CD4-positive, alpha-beta T cell (primary cell): ENCODE measurements around the gene FUT8. TPM values are rescaled to one million over a fixed set of nuclear protein-coding genes. Genes with fewer than 3 reads are reported as not detected.

ENCODE experiments used
- ATAC-seq: fragments of 200-7000 bp; cut with Tn5 transposase; one replicate; pipeline ENCODE4 v1.10.0; 2022; ENCODE audit warnings: mild to moderate bottlenecking; ENCODE audit not compliant: poor library complexity
- CTCF ChIA-PET: fragments of 350-600 bp; sonication (Branson Sonifier 250); formaldehyde crosslinking; loops from one replicate; lab custom pipeline; 2021; ENCODE audit warnings: antibody characterized with exemption, inconsistent platforms; lab: Charles Lee
- POLR2A ChIA-PET: fragments of 350-600 bp; sonication (Branson Sonifier 250); formaldehyde crosslinking; loops from one replicate; lab custom pipeline; 2021; ENCODE audit warnings: antibody characterized with exemption, inconsistent platforms; lab: Charles Lee
- DNase-seq, 14 experiments: peaks; one replicate each; pipeline ENCODE4 v3.0.0-alpha.2; 2013 to 2020; ENCODE audit warnings: mixed read lengths in 2 of 14
- H3K27ac ChIP-seq, 2 donors: one replicate each; pipeline versions ENCODE4 v1.5.1 to v1.7.0; 2013; ENCODE audit warnings: low read length in 2 of 2, low read depth in 1 of 2, mild to moderate bottlenecking in 1 of 2
- H3K27me3 ChIP-seq, 2 experiments: 1 replicate in 1 of 2; 2 replicates in 1 of 2; pipeline versions ENCODE4 v1.6.1 to v1.7.0; 2013; ENCODE audit warnings: low read length in 2 of 2, control low read depth in 1 of 2, mild to moderate bottlenecking in 1 of 2, moderate library complexity in 1 of 2; ENCODE audit not compliant: insufficient read depth in 2 of 2, control insufficient read depth in 1 of 2
- H3K36me3 ChIP-seq: one replicate; pipeline ENCODE4 v1.6.1; 2013; ENCODE audit warnings: low read length, control low read depth; ENCODE audit not compliant: insufficient read depth
- H3K4me1 ChIP-seq: one replicate; pipeline ENCODE4 v1.6.1; 2013; ENCODE audit warnings: low read length, control low read depth; ENCODE audit not compliant: insufficient read depth
- H3K4me3 ChIP-seq: one replicate; pipeline ENCODE4 v1.5.1; 2013; ENCODE audit warnings: mild to moderate bottlenecking, low read length, moderate library complexity
- H3K9me3 ChIP-seq, 2 experiments: 1 replicate in 1 of 2; 2 replicates in 1 of 2; pipeline versions ENCODE4 v1.6.1 to v1.7.0; 2013; ENCODE audit warnings: low read length in 2 of 2, mild to moderate bottlenecking in 2 of 2, control low read depth in 1 of 2, moderate library complexity in 1 of 2; ENCODE audit not compliant: control insufficient read depth in 1 of 2, insufficient read depth in 1 of 2
- H3K27ac Mint-ChIP-seq: one replicate; pipeline ENCODE4 v1.8.0; 2020; ENCODE audit warnings: mixed read lengths
- H3K27me3 Mint-ChIP-seq: one replicate; pipeline ENCODE4 v1.8.0; 2021; ENCODE audit warnings: mixed read lengths
- H3K36me3 Mint-ChIP-seq: one replicate; pipeline ENCODE4 v1.8.0; 2021; ENCODE audit warnings: low read depth, mixed read lengths
- H3K4me1 Mint-ChIP-seq: one replicate; pipeline ENCODE4 v1.8.0; 2021; ENCODE audit warnings: low read depth, mixed read lengths
- H3K4me3 Mint-ChIP-seq: one replicate; pipeline ENCODE4 v1.8.0; 2020; ENCODE audit warnings: mild to moderate bottlenecking, mixed read lengths
- H3K9me3 Mint-ChIP-seq: one replicate; pipeline ENCODE4 v1.8.0; 2020; ENCODE audit warnings: mixed read lengths
- intact Hi-C, 2 experiments: fragments of 100-400 bp; cut with DNase I in 1 of 2; cut with micrococcal nuclease in 1 of 2; formaldehyde crosslinking; loops; one replicate each; pipeline versions ENCODE4 v1.15.1 to v1.9.0; 2023 to 2025; cut with DNase I, micrococcal nuclease
- total RNA-seq, 174 experiments: library from RNA in 2 of 174; stranded (reverse) in 2 of 174; gene quantifications; one replicate each; pipeline ENCODE4 v1.2.3 and lab custom pipeline; 2021 to 2026
- TF ChIP-seq, protein P1 (sequence below): fragments of 200-600 bp; IDR thresholded peaks from one replicate; pipeline ENCODE4 v1.8.0; 2022; ENCODE audit warnings: antibody characterized with exemption, mild to moderate bottlenecking

Gene FUT8
- total RNA-seq, 2 experiments from 2014 or later: 31.3 to 39.1 TPM

DNA sequence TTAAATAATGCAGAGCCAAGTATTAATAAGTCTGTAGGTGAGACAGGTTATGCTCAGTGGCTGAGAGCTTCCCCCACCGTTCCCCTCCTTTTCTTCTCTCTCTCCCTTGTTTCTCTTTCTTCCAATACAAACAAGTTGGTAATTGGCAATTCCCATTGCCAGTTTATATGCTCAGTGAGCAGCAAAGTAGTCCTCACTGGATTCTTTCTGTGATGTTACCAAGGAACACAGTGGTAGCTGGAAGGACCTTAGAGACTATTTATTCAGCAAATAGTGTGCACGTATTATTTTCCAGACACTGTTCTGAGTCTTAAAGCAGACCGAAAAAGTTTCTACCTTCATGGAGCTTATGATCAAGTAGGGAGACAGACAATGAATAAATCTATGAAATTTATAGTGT, 344.4 kb downstream of the FUT8 start:
- no peaks in the 10 kb centered on the region for H3K36me3 ChIP-seq
- no peaks in the 10 kb centered on the region for H3K9me3 ChIP-seq
- TF ChIP-seq, protein P1, sequence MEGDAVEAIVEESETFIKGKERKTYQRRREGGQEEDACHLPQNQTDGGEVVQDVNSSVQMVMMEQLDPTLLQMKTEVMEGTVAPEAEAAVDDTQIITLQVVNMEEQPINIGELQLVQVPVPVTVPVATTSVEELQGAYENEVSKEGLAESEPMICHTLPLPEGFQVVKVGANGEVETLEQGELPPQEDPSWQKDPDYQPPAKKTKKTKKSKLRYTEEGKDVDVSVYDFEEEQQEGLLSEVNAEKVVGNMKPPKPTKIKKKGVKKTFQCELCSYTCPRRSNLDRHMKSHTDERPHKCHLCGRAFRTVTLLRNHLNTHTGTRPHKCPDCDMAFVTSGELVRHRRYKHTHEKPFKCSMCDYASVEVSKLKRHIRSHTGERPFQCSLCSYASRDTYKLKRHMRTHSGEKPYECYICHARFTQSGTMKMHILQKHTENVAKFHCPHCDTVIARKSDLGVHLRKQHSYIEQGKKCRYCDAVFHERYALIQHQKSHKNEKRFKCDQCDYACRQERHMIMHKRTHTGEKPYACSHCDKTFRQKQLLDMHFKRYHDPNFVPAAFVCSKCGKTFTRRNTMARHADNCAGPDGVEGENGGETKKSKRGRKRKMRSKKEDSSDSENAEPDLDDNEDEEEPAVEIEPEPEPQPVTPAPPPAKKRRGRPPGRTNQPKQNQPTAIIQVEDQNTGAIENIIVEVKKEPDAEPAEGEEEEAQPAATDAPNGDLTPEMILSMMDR: no peak
- intact Hi-C loops: no loop called here
- H3K4me1 ChIP-seq: no peaks in the 10 kb centered on the region
- no peaks in the 10 kb centered on the region for H3K27me3 Mint-ChIP-seq
- H3K4me3 Mint-ChIP-seq: no peak overlapping the region
- ATAC-seq (no peak), DNase-seq (no peak)
- no peaks in the 10 kb centered on the region for H3K4me1 Mint-ChIP-seq
- H3K27me3 ChIP-seq: no peaks in the 10 kb centered on the region
- no peak overlapping the region for H3K27ac ChIP-seq
- ChIA-PET CTCF (no interaction called here), POLR2A (no interaction called here)
- H3K36me3 Mint-ChIP-seq: no peaks in the 10 kb centered on the region
- no peaks in the 10 kb centered on the region for H3K9me3 Mint-ChIP-seq
- no peak overlapping the region for H3K4me3 ChIP-seq
- no peak overlapping the region for H3K27ac Mint-ChIP-seq

DNA sequence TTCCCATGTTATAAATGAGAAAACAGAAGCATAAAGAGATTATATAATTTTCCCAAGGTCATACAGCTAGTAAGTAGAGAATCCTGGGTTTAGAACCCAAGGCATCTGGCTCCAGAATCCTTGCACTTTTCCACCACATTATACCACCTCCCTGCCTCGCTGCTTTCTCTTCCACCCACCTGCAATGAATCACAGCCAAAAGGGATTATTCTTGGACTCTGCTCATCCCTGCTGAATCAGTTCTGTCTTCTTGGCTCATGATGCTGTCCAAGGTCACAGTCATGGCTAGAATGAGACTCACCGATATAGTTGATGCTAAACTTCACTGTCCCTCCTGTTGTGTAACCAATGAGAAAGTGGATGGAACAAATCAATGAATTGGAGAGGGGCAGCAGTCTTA, 356.6 kb downstream of the FUT8 start:
- H3K27ac Mint-ChIP-seq: no peak overlapping the region

GRCh38 chr14:65770681-65771080, 358.2 kb downstream of the FUT8 start:
- TF ChIP-seq, protein P1: no peak
- intact Hi-C loops: no loop called here
- H3K36me3 Mint-ChIP-seq: no peaks in the 10 kb centered on the region
- no peaks in the 10 kb centered on the region for H3K36me3 ChIP-seq
- no peaks in the 10 kb centered on the region for H3K27me3 ChIP-seq
- POLR2A ChIA-PET: no interaction called here
- H3K27ac Mint-ChIP-seq: no peak overlapping the region
- H3K4me3 Mint-ChIP-seq: no peak overlapping the region
- H3K27ac ChIP-seq: no peak overlapping the region
- no peak overlapping the region for H3K4me3 ChIP-seq
- H3K27me3 Mint-ChIP-seq: no peaks in the 10 kb centered on the region
- CTCF ChIA-PET: no interaction called here
- peaks cover 0 to 3% of the 10 kb centered on the region in 2 experiments for H3K9me3 ChIP-seq
- no peaks in the 10 kb centered on the region for H3K4me1 Mint-ChIP-seq
- H3K4me1 ChIP-seq: no peaks in the 10 kb centered on the region
- peaks cover 2% of the 10 kb centered on the region for H3K9me3 Mint-ChIP-seq
- no peak for ATAC-seq
- DNase-seq: no peak

More for the DNA sequence above, 356.6 kb downstream of the FUT8 start:
- DNase-seq: no peak
- Mint-ChIP-seq H3K9me3 (peaks cover 2% of the 10 kb centered on the region), H3K36me3 (no peaks in the 10 kb centered on the region), H3K4me3 (no peak overlapping the region), H3K27me3 (no peaks in the 10 kb centered on the region), H3K4me1 (no peaks in the 10 kb centered on the region)
- no peak overlapping the region for H3K27ac ChIP-seq
- H3K27me3 ChIP-seq: no peaks in the 10 kb centered on the region
- CTCF ChIA-PET: no interaction called here
- no peaks in the 10 kb centered on the region for H3K36me3 ChIP-seq
- TF ChIP-seq, protein P1: no peak
- POLR2A ChIA-PET: no interaction called here
- ATAC-seq: no peak
- intact Hi-C loops: no loop called here
- no peak overlapping the region for H3K4me3 ChIP-seq
- no peaks in the 10 kb centered on the region for H3K4me1 ChIP-seq
- peaks cover 0 to 3% of the 10 kb centered on the region in 2 experiments for H3K9me3 ChIP-seq
